IPS-18c (cell line): ENCODE measurements around the gene RALGPS2.
"Not testable (repeated sequence)": the region's sequence is repeated elsewhere in the genome, so short reads cannot be mapped to it uniquely, and the experiment has no call there.

Experiments
- H3K4me3 ChIP-seq: 2 replicates; pipeline ENCODE4 v1.7.0; 2013; ENCODE audit warnings: low read depth, mild to moderate bottlenecking, low read length, moderate library complexity; ENCODE audit not compliant: insufficient read depth
- H3K9me3 ChIP-seq: one replicate; pipeline ENCODE4 v1.6.1; 2013; ENCODE audit warnings: mild to moderate bottlenecking, low read length, moderate library complexity; ENCODE audit not compliant: control insufficient read depth, insufficient read depth

RALGPS2 gene

DNA sequence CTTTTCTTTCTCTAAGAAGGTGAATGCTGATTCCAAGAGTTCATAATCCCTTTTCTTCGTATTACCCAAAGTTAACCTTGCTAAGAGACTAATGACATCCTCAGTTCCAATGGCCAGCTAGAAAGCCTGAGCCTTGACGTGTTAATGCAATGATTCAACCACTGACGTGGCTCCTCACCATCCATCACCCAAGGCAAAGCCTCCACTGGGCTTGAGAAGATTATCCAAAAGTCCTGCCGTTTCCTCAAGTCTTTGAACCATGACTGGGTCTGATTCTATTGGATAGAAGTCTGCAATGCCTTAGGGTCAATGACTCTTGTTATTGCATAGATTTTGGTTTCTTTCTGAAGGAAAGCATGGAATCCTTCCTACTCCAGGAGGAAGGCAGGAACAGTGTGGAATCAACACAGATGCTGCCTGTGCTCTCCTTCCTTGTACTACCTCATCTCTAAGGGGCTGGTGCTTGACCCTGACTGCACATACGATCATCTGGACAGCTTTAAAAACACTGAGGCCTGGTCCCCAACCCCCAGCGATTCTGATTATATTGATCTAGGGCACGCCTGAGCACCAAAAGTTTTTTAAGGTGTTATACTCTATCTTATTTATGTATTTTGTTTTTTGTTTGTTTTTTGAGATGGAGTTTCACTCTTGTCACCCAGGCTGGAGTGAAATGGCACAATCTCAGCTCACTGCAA lies 215.2 kb downstream of the RALGPS2 start:
- Histone ChIP-seq H3K9me3 (no peaks in the 10 kb centered on the region), H3K4me3 (no peak overlapping the region)

DNA sequence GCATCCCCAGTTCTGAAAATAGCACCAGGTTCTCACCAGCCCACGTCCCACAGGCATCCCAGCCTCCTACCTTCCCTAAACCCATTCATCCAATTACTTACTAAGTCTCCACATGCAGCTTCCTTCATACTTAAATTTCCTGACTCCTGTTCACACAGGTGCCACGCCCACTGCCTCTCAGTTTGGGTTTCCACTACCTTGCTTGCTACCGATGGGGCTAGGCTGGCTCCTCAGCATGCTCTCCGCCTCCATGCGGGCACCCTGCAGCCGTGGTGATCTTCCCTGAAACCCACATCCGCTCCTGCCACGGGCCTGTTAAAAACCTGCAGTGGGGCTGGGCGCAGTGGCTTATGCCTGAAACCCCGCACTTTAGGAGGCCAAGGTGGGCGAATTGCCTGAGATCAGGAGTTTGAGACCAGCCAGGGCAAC lies 216.2 kb downstream of the RALGPS2 start:
- no peak overlapping the region for H3K4me3 ChIP-seq
- no peaks in the 10 kb centered on the region for H3K9me3 ChIP-seq

DNA sequence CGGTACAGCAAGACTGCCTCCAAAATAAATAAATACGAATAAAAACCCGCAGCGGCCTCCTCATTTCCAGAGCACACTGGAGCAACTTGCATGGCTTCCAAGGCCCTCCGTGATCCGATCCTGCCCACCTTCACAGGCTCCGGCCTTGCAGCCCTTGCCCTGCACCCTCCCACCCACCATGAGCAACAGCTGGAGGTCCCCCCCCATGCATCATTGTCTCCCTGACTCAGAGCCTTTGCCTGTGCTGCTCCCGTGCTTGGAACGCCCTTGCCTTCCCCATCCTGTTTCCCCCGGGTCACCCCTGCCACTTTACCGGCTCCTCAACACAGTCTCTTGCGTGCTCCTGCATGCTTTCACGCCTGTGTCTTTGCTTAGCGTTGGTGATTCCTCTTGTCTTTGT lies 216.8 kb downstream of the RALGPS2 start:
- Histone ChIP-seq H3K9me3 (no peaks in the 10 kb centered on the region), H3K4me3 (no peak overlapping the region)

DNA sequence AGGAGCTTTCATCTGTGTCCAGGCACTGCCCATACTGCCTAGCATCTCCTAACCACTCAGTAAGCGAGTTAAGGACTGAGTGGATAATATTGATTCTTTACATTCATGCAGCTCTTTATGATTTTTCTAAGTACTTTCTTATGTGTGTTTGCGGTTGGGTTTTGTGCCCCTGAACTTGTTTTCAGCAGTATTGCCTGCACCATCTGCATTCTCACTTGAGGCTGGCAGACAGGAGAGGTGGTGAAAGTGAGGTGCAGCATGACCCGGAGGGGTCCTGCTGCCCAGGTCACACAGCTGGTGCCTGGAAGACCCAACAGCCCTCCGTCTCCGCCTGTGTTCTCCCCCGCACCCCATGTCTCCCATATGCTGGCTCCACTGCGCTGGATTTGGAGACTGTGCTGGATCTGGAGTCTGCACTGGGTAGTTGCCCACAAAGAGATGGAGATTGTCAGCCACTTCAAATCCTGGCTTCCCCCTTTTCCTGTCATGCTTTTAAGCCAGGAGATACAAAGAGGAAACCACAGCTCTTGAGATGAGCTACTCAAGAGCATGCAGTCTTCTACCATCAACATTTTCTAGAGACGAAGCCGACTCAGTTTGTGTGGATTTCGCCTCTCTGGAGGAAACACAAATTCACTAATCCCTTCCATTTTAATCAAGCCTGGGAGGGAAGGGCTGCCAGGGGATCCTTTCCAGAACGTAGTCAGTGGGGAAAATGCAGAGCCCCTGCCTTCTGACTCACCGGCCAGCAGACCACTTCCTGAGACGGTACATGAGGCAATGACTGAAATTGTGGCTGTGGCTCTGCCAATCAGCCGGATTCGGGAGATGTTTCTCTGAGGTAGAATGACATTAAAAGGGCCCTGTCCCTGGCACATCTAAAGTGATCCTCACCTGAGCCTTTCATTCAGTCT lies 217.5 kb downstream of the RALGPS2 start:
- H3K9me3 ChIP-seq = no peaks in the 10 kb centered on the region
- no peak overlapping the region for H3K4me3 ChIP-seq

DNA sequence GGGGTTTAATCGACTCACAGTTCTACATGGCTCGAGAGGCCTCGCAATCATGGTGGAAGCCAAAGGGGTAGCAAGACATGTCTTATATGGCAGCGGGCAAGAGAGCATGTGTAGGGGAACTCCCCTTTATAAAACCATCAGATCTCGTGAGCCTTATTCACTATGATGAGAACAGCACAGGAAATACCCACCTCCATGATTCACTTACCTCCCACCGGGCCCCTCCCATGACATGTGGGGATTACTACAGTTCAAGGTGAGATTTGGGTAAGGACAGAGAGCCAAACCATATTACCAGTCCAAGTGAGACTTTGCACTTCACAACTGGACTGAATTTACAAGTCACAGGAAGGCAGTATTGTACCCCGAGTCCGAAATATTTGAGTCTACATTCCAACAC lies 219.7 kb downstream of the RALGPS2 start:
- no peaks in the 10 kb centered on the region for H3K9me3 ChIP-seq
- no peak overlapping the region for H3K4me3 ChIP-seq

GRCh38 chr1:178945763-178946266 lies 220.8 kb downstream of the RALGPS2 start:
- Histone ChIP-seq H3K4me3 (no peak overlapping the region), H3K9me3 (no peaks in the 10 kb centered on the region)

GRCh38 chr1:178946416-178946815 lies 221.4 kb downstream of the RALGPS2 start:
- H3K4me3 ChIP-seq = no peak overlapping the region
- no peaks in the 10 kb centered on the region for H3K9me3 ChIP-seq

DNA sequence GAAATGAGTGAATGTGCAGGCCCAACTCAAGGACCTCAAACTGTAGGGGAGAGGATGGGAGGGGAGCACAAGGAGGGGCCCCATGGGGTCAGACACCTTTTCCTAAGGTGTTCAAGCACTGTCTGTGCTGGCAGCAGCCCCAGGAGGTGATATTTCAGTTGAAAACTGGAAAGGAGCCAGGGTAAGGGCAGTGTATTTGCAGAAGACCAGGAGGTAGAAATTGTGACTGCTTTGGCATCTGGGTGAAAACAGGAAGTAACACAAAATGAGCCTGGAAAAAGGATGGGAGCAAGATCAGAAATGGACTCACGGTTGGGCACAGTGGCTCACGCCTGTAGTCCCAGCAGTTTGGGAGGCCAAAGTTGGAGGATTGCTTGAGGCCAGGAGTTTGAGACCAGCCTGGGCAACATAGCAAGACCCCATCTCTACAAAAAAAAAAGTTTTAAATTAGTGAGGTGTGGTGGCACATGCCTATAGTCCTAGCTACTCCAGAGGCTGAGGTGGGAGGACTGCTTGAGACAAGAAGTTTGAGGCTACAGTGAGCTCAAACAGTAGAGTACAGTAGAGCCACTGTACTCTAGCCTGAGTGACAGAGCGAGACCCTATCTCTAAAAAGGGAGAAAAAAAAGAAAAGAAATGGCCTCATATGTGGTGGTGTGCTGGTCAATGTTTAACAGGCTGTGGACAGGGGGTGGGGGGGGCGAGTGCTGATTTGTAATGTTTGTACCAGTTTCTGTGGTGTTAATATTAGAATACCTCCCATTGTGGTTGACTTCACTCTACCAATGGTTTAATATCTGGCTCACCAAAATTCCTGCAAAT lies 222.0 kb downstream of the RALGPS2 start:
- no peaks in the 10 kb centered on the region for H3K9me3 ChIP-seq
- H3K4me3 ChIP-seq = no peak overlapping the region

DNA sequence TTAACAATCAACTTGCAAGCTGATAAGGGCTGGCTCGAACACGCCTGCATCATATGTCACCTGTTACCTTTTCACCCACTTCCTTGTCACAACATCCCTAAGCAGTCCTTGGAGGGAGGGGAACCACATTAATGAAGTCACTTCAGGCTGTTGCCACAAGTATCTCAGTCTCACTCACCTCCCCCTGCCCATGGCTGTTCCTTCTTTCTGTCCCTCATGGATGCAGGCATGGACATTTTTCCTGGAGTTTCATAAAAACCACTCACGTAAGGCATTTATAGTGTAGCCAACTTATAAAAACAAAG lies 222.6 kb downstream of the RALGPS2 start:
- Histone ChIP-seq H3K9me3 (no peaks in the 10 kb centered on the region), H3K4me3 (no peak overlapping the region)

GRCh38 chr1:178948676-178949075 lies 223.6 kb downstream of the RALGPS2 start:
- Histone ChIP-seq H3K9me3 (no peaks in the 10 kb centered on the region), H3K4me3 (no peak overlapping the region)

DNA sequence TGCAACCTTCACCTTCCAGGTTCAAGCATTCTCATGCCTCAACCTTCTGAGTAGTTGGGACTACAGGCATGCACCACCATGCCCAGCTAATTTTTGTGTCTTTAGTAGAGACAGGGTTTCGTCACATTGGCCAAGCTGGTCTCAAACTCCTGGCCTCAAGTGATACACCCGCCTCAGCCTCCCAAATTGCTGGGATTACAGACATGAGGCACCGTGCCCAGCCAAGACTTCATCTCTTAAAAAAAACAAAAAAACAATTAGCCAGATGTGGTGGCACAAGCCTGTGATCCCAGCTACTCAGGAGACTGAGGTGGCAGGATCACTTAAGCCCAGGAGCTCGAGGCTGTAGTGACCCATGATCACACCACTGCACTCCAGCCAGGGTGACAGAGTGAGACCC lies 224.8 kb downstream of the RALGPS2 start:
- not testable (repeated sequence) for H3K4me3 ChIP-seq, H3K9me3 ChIP-seq

DNA sequence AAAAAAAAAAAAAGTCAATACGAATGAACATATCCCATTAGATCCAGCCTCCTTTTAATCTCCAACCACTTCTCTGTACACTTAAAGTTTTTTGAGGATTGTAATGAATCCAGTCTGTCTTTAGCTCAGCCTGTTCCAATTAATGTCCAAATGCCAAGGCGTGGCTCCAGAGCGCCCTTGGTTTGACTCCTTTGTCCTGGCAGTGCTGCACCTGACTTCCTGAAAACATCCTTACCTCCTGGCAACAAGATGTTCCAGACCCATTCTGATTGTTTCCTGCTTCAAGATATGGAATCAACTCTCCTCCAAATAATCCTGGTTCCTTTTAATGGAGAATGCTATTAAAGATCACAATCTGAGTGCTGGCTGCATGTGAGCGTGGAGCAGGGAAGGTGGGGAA lies 226.6 kb downstream of the RALGPS2 start:
- Histone ChIP-seq H3K9me3 (no peaks in the 10 kb centered on the region), H3K4me3 (no peak overlapping the region)

DNA sequence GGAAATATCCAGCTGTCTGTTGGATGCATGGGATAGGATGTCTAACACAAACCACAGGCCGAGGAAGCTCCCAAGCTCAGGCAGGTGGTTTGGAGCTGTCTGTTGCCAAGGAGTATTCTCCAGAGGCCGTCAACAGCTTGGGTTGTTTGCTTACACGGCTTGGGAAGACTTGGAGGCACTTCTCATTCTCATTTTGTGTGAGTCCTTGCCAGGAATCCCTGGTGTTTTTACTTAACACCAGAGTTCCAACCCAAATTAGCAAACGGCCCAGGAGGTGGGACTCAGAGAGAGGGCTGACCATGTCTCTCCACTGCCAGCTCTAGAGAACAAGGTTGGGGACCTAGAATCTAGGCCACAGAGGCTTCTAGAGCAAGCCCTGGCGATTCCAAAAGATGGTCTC lies 228.0 kb downstream of the RALGPS2 start:
- Histone ChIP-seq H3K9me3 (no peaks in the 10 kb centered on the region), H3K4me3 (no peak overlapping the region)

- Histone ChIP-seq H3K4me3 (no peak overlapping the region), H3K9me3 (no peaks in the 10 kb centered on the region)
Observed at GRCh38 chr1:178953538-178954324, 228.7 kb downstream of the RALGPS2 start.

DNA sequence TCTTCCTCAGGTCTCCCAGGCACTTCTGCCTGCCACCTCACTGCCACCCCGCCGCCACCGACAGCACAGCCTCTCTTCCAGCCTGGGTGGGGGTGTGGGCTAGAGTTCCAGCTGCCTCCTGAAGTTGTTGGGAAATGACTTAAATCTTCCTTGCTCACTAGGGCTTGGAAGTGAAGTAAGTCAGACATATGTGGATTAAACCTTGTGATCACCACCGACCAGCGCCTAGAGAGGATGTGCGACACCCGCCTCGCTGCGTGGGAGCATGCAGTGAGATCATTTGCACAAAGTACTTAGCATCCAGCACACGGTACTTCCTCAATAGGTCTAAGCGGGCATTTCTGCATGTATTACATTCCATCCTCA lies 229.3 kb downstream of the RALGPS2 start:
- Histone ChIP-seq H3K4me3 (no peak overlapping the region), H3K9me3 (no peaks in the 10 kb centered on the region)

GRCh38 chr1:178954937-178955336 lies 229.9 kb downstream of the RALGPS2 start:
- H3K9me3 ChIP-seq = no peaks in the 10 kb centered on the region
- H3K4me3 ChIP-seq = no peak overlapping the region

DNA sequence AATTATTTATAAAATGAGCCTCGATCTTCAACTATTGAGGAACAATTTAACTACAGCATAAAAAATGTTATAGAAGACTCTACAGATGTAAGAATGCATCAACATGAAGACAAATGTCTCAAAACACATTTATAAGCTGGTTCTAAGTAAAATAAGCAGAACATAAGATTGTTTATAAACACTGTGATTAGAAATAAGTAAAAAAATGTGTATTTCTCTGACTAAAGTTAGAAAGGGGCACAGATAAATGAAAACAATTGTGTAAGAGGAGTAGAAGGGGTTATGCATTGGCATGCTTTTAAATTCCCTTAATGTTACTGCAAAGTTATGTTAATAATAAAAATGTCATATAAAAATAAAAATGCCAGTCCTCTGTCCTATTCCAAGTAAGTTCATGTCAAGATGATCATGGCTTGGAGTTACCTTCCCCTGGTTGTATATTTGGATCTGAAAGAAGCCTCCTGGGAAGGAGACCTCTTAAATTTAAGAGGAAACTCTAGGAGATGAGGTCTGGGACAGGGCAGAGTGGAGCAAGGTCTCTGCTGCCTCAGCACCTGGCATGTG lies 230.4 kb downstream of the RALGPS2 start:
- Histone ChIP-seq H3K9me3 (no peaks in the 10 kb centered on the region), H3K4me3 (no peak overlapping the region)
